GM12864 (cell line): Measurements from ENCODE around the gene GALT.

Source experiments
- DNase-seq: peaks from one replicate; pipeline ENCODE4 v3.0.0-alpha.2; 2011; ENCODE audit warnings: low read depth
- H3K4me3 ChIP-seq: 2 replicates; pipeline ENCODE4 v1.5.1; 2011; ENCODE audit warnings: mild to moderate bottlenecking, low read depth, low read length, control low read depth
- TF ChIP-seq, protein P1 (sequence below): IDR thresholded peaks from 2 replicates; pipeline ENCODE4 v1.5.1; 2011; ENCODE audit warnings: low read depth, mild to moderate bottlenecking, moderate library complexity, low read length, control low read depth, inconsistent platforms; ENCODE audit errors: missing control alignments

Gene GALT

DNA sequence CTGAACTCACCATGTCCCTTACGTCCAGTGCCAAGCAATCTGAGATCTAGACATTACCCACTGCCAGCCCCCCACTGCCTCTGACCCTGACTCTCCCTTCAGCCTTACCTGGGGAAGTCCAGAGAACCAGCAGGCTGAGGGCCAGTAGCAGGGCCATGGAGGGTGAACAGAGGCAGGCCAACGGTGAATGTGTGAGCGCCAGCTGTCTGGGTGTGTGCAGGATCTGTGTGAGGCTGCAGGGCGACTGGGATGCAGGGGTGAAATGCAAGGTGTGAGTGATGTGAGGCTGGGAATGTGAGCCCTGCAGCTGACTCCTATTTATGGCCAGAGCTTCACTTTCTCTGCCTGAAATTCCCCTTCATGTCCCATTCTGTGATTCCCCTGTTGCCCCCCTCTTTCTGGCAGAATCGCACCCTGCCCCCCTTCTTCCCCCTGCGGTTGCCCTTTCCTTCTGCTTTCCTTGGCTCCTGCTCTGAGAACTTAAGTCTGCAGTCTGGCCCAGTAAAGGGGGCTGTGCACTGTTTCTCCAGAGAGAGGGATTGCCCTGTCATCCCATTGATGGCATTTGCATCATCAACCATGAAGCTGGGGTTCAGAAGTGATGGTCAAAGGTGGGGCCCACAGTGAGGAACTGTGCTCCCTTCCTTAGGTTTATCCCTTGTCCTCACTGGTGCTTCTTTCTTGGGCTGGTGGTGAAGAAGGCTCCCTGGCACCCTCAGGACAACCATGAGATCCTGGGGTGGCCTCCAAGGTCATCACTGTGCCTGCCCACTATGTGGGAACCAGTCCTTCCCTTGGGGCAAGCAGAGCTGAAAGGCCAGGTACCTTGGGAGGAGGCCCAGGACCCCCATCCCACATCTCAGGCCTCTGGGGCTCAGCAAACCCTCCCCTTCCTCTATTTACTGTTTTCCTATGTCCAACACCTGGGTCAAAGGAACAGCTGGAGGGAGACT is 44.8 kb downstream of the GALT start, which contains the start of gene CCL19:
TSS of gene CCL19 (minus strand) at position 294 of the 953 bp plus-strand sequence. CDS start at position 157, 137 bp downstream.
- no peak for DNase-seq
- H3K4me3 ChIP-seq, result no peak within 1 kb of the TSS
- TF ChIP-seq, protein P1, sequence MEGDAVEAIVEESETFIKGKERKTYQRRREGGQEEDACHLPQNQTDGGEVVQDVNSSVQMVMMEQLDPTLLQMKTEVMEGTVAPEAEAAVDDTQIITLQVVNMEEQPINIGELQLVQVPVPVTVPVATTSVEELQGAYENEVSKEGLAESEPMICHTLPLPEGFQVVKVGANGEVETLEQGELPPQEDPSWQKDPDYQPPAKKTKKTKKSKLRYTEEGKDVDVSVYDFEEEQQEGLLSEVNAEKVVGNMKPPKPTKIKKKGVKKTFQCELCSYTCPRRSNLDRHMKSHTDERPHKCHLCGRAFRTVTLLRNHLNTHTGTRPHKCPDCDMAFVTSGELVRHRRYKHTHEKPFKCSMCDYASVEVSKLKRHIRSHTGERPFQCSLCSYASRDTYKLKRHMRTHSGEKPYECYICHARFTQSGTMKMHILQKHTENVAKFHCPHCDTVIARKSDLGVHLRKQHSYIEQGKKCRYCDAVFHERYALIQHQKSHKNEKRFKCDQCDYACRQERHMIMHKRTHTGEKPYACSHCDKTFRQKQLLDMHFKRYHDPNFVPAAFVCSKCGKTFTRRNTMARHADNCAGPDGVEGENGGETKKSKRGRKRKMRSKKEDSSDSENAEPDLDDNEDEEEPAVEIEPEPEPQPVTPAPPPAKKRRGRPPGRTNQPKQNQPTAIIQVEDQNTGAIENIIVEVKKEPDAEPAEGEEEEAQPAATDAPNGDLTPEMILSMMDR, result no peak

DNA sequence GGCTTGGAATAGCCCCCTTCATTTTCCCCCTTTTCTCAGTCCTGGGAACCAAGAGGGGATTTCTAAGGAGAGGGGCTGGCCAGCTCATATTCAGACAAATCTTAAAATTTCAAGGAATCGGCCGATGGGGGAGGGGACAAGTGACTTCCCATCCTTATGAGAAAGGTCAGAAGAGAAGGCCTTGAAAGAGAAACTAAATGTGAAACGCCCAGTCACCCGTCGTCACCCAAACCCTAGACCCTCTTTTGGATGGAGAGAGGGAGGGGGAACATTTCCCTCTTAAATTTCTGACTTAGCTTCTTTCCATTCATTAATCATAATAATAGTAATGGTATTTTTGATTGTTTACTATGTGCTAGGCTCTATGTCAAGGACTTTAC is 45.5 kb downstream of the GALT start:
- H3K4me3 ChIP-seq, result no peak overlapping the region
- DNase-seq, result no peak
- TF ChIP-seq, protein P1, result no peak

DNA sequence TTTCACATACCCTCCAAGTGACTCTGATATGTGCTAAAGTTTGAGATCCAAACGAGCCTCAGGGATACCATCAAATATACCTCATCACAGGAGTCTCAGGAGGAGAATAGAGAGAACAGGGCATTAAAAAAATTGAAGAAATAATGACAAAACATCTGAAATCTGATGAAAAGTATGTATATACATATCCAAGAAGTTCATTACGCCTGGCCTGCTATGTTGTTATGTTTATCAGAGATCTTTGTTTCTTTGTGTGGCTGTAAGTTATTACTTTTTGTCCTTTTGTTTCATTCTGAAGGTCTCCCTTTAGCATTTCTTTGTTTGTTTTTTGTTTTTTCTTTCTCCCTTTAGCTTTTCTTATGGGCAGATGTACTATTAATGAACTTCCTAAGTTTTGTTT is 47.1 kb downstream of the GALT start:
- no peak overlapping the region for H3K4me3 ChIP-seq
- TF ChIP-seq, protein P1, result no peak
- DNase-seq, result no peak

DNA sequence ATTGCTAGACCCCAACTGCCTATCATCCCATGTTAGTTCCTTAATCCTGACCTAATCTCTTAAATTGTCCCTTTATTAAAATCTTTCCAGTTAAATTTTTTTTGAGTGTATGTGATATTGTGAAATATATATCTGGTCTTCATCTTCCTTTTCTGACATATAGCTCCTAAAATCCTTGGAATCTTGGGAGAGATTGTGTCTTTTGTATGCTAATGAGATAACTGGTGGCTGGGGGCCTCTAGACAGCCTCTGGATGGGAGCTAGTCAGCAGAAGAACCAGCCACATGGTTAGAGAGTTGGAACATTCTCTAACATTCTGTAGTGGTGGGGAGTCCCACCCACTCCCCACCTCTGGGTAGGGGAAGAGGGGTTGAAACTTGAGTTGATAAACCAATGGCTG is 48.3 kb downstream of the GALT start:
- DNase-seq, result no peak
- H3K4me3 ChIP-seq, result no peak overlapping the region
- TF ChIP-seq, protein P1, result no peak
